Left lung (tissue), 10 donors: ENCODE results near the gene SH3RF1. TPM values are rescaled to one million over a fixed set of nuclear protein-coding genes. Genes with fewer than 3 reads are reported as not detected.

Experiments used
- ATAC-seq: fragments of 200-7000 bp; cut with Tn5 transposase; one replicate; pipeline ENCODE4 v1.9.1; 2020; ENCODE audit warnings: moderate library complexity
- DNase-seq, 4 donors: peaks; one replicate each; pipeline ENCODE4 v3.0.0-alpha.2; 2013 to 2020
- H3K27ac ChIP-seq, 2 donors: fragments of 200-600 bp; sonication (generic) in 1 of 2; one replicate each; pipeline versions ENCODE4 v1.5.0 to v1.8.0; 2020 to 2021
- H3K27me3 ChIP-seq, 2 donors: fragments of 200-600 bp; sonication (generic) in 1 of 2; one replicate each; pipeline versions ENCODE4 v1.5.0 to v1.8.0; 2020 to 2021
- H3K36me3 ChIP-seq, 2 donors: fragments of 200-600 bp; sonication (generic) in 1 of 2; one replicate each; pipeline versions ENCODE4 v1.5.0 to v1.8.0; 2020 to 2021
- H3K4me1 ChIP-seq, 2 donors: fragments of 200-600 bp; one replicate each; pipeline ENCODE4 v1.8.0; 2021
- H3K4me3 ChIP-seq, 2 donors: fragments of 200-600 bp; sonication (generic) in 1 of 2; one replicate each; pipeline versions ENCODE4 v1.5.0 to v1.8.0; 2020 to 2021; ENCODE audit warnings: mild to moderate bottlenecking in 1 of 2
- H3K9me3 ChIP-seq, 2 donors: fragments of 200-600 bp; sonication (generic) in 1 of 2; one replicate each; pipeline versions ENCODE4 v1.5.0 to v1.8.0; 2020 to 2021
- CTCF ChIP-seq, 2 donors: fragments of 200-600 bp; sonication (generic) in 1 of 2; IDR thresholded peaks; one replicate each; pipeline versions ENCODE4 v1.5.0 to v1.8.0; 2021; ENCODE audit warnings: antibody characterized with exemption in 2 of 2
- intact Hi-C, 2 donors: fragments of 100-400 bp; cut with DNase I; formaldehyde crosslinking; loops; one replicate each; pipeline versions ENCODE4 v1.11.2 to v1.14.2; 2022
- polyA plus RNA-seq, 6 donors: library from polyadenylated mRNA; unstranded; fragments of 120-200 nt; gene quantifications; one replicate each; pipeline ENCODE4 v1.2.1, GENCODE V29; 2013; ENCODE audit not compliant: insufficient read length in 6 of 6
- total RNA-seq, 2 donors: library from RNA; stranded (reverse); fragmentation: NEBNext Ultra II Directional; extraction: Animal tissue kit (Norgen Biotek cat#: 25700); gene quantifications; one replicate each; pipeline ENCODE4 v1.2.1, GENCODE V29; 2021
- donor health status: DM: no; HTN: yes; CAD: no.
- donor health status: DM: no; HTN: no; CAD: no.

Gene SH3RF1
- total and polyA plus RNA-seq, 8 donors = 18.9 to 39.4 (median 20.8) TPM

- H3K9me3 ChIP-seq = peaks cover 2 to 19% of the 10 kb centered on the region in 2 donors
- peaks cover 0 to 23% of the 10 kb centered on the region in 2 donors for H3K36me3 ChIP-seq
- no peak overlapping the region for H3K27ac ChIP-seq
- TF ChIP-seq CTCF (IDR thresholded peaks at IDR 0.05) = no peak
- H3K4me1 ChIP-seq = peaks cover 0 to under 1% of the 10 kb centered on the region in 2 donors
- intact Hi-C loops = no loop called here
- H3K27me3 ChIP-seq = no peaks in the 10 kb centered on the region
- ATAC-seq = no peak
- no peak for DNase-seq
- no peak overlapping the region for H3K4me3 ChIP-seq
Observed at GRCh38 chr4:169092889-169093522, 177.8 kb downstream of the SH3RF1 start.

- H3K27me3 ChIP-seq = no peaks in the 10 kb centered on the region
- TF ChIP-seq CTCF (IDR thresholded peaks at IDR 0.05) = no peak
- peaks cover 2 to 19% of the 10 kb centered on the region in 2 donors for H3K9me3 ChIP-seq
- no peak overlapping the region for H3K4me3 ChIP-seq
- no peak for DNase-seq
- peaks cover 0 to 14% of the 10 kb centered on the region in 2 donors for H3K36me3 ChIP-seq
- ATAC-seq = no peak
- intact Hi-C loops = no loop called here
- H3K4me1 ChIP-seq = no peaks in the 10 kb centered on the region
- no peak overlapping the region for H3K27ac ChIP-seq
Observed at GRCh38 chr4:169090484-169091215, 180.1 kb downstream of the SH3RF1 start.

- Histone ChIP-seq H3K4me3 (no peak overlapping the region), H3K9me3 (peaks cover 2 to 19% of the 10 kb centered on the region in 2 donors), H3K27ac (no peak overlapping the region), H3K36me3 (peaks cover 0 to 5% of the 10 kb centered on the region in 2 donors), H3K4me1 (no peaks in the 10 kb centered on the region), H3K27me3 (no peaks in the 10 kb centered on the region)
- intact Hi-C loops = no loop called here
- DNase-seq (no peak), ATAC-seq (no peak)
- TF ChIP-seq CTCF (IDR thresholded peaks at IDR 0.05) = no peak
Observed at GRCh38 chr4:169089004-169089403, 181.8 kb downstream of the SH3RF1 start.

GRCh38 chr4:169084954-169085353, 185.8 kb downstream of the SH3RF1 start:
- no peak for TF ChIP-seq CTCF (IDR thresholded peaks at IDR 0.05)
- Histone ChIP-seq H3K4me1 (peaks cover 5 to 18% of the 10 kb centered on the region in 2 donors), H3K27ac (no peak overlapping the region), H3K36me3 (no peaks in the 10 kb centered on the region), H3K4me3 (no peak overlapping the region), H3K27me3 (no peaks in the 10 kb centered on the region), H3K9me3 (no peaks in the 10 kb centered on the region)
- intact Hi-C loops = no loop called here
- DNase-seq (no peak), ATAC-seq (no peak)

- peak overlapping the region; percentile 73 to 91 for H3K27ac ChIP-seq
- DNase-seq (peak in 2 of 4 donors; percentile 74 to 83), ATAC-seq (peak; percentile 59)
- H3K4me1 ChIP-seq = peaks cover 5 to 27% of the 10 kb centered on the region in 2 donors
- intact Hi-C loops = no loop called here
- H3K27me3 ChIP-seq = no peaks in the 10 kb centered on the region
- no peaks in the 10 kb centered on the region for H3K36me3 ChIP-seq
- H3K9me3 ChIP-seq = no peaks in the 10 kb centered on the region
- TF ChIP-seq CTCF (IDR thresholded peaks at IDR 0.05) = no peak
- no peak overlapping the region for H3K4me3 ChIP-seq
Observed at GRCh38 chr4:169080981-169081380, 189.8 kb downstream of the SH3RF1 start.
